Activated CD8-positive, alpha-beta memory T cell treated with anti-CD3 and anti-CD28 coated beads, Interleukin-2, amount 10 ng/mL, durations not matched to agents 7 days and 5 days (primary cell): Measurements from ENCODE around the gene POC1A. TPM values are rescaled to one million over a fixed set of nuclear protein-coding genes. Genes with fewer than 3 reads are reported as not detected.
"Not testable (repeated sequence)": the region's sequence is repeated elsewhere in the genome, so short reads cannot be mapped to it uniquely, and the experiment has no call there.

Experiments used
- ATAC-seq: fragments of 150-1000 bp; cut with Tn5 transposase; one replicate; pipeline ENCODE4 v1.10.0; 2021; ENCODE audit warnings: moderate library complexity
- CTCF ChIA-PET: fragments of 350-600 bp; sonication (Branson Sonifier 250); formaldehyde crosslinking; loops from one replicate; lab custom pipeline; 2021; ENCODE audit warnings: antibody characterized with exemption; lab: Charles Lee
- DNase-seq: peaks from one replicate; pipeline ENCODE4 v3.0.0-alpha.2; 2020
- H3K27ac Mint-ChIP-seq: one replicate; pipeline ENCODE4 v1.8.0; 2021; ENCODE audit warnings: mild to moderate bottlenecking, mixed read lengths
- H3K27me3 Mint-ChIP-seq: one replicate; pipeline ENCODE4 v1.8.0; 2021; ENCODE audit warnings: mixed read lengths
- H3K36me3 Mint-ChIP-seq: one replicate; pipeline ENCODE4 v1.8.0; 2021; ENCODE audit warnings: mild to moderate bottlenecking, mixed read lengths
- H3K4me1 Mint-ChIP-seq: one replicate; pipeline ENCODE4 v1.8.0; 2021; ENCODE audit warnings: mixed read lengths
- H3K4me3 Mint-ChIP-seq: one replicate; pipeline ENCODE4 v1.8.0; 2021; ENCODE audit warnings: mild to moderate bottlenecking, moderate library complexity, mixed read lengths
- H3K9me3 Mint-ChIP-seq: one replicate; pipeline ENCODE4 v1.8.0; 2022; ENCODE audit warnings: low read depth, mixed read lengths
- total RNA-seq, 2 experiments: library from RNA; stranded (reverse); gene quantifications; one replicate each; pipeline ENCODE4 v1.2.3, GENCODE V29; 2021

Gene POC1A
- total RNA-seq, 2 experiments from 2014 or later, result 29.3 to 29.5 TPM

- no peaks in the 10 kb centered on the region for H3K27me3 Mint-ChIP-seq
- CTCF ChIA-PET, result interaction anchor here (0.6 to 8.7 kb wide), 29 partner anchors 9 to 395 kb away, joined by 3 to 105 read pairs (median 5); partner anchors contain the start of genes ABHD14B, PARP3, POC1A and RPL29
- H3K27ac Mint-ChIP-seq, result peak overlapping the region; percentile 88
- DNase-seq (peak; percentile 65), ATAC-seq (peak; percentile 14)
- no peaks in the 10 kb centered on the region for H3K9me3 Mint-ChIP-seq
- H3K4me1 Mint-ChIP-seq, result peaks cover 40% of the 10 kb centered on the region
- H3K36me3 Mint-ChIP-seq, result peaks cover 25% of the 10 kb centered on the region
- H3K4me3 Mint-ChIP-seq, result peak overlapping the region; percentile 87
Measured at GRCh38 chr3:52053307-52054304, 100.6 kb downstream of the POC1A start.

DNA sequence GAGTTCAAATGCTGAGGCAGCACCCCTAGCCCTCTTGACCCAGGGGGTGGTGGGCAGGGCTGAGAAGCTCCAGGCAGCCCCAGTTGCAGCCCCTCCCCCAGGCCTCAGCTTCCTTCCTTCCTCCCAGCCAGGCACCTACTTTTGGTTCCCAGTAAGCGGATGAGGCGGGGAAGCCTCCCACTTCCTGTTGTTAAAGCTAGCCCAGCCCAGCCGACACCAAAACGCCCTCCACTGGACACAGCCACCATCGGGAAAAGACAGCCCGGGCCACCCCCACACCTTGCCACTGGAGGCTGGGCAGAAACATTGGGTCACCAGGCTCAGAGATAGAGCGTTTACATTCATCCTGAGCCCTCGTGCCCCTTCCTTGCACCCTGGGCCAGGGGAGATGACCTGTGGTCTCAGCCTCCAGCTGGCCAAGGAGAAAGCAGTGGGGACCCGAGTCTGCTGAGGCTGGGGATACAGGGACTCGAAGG, 101.4 kb downstream of the POC1A start:
- Mint-ChIP-seq H3K4me3 (peak overlapping the region; percentile 87), H3K4me1 (peaks cover 39% of the 10 kb centered on the region), H3K27ac (peak overlapping the region; percentile 88), H3K36me3 (peaks cover 25% of the 10 kb centered on the region), H3K27me3 (no peaks in the 10 kb centered on the region), H3K9me3 (no peaks in the 10 kb centered on the region)
- no peak for ATAC-seq
- CTCF ChIA-PET, result interaction anchor here (0.8 to 8.7 kb wide), 28 partner anchors 9 to 395 kb away, joined by 3 to 105 read pairs (median 5); partner anchors contain the start of genes ABHD14B, ACY1, PARP3 and POC1A
- DNase-seq, result peak; percentile 75

GRCh38 chr3:52051444-52051843, 102.8 kb downstream of the POC1A start:
- Mint-ChIP-seq H3K27ac (peak overlapping the region; percentile 88), H3K27me3 (no peaks in the 10 kb centered on the region), H3K4me1 (peaks cover 36% of the 10 kb centered on the region), H3K4me3 (no peak overlapping the region), H3K9me3 (no peaks in the 10 kb centered on the region), H3K36me3 (peaks cover 25% of the 10 kb centered on the region)
- ATAC-seq (no peak), DNase-seq (no peak)
- CTCF ChIA-PET, result interaction anchor here (0.9 to 8.7 kb wide), 5 partner anchors 49 to 180 kb away, joined by 3 to 105 read pairs (median 19); partner anchors contain the start of gene ACY1

DNA sequence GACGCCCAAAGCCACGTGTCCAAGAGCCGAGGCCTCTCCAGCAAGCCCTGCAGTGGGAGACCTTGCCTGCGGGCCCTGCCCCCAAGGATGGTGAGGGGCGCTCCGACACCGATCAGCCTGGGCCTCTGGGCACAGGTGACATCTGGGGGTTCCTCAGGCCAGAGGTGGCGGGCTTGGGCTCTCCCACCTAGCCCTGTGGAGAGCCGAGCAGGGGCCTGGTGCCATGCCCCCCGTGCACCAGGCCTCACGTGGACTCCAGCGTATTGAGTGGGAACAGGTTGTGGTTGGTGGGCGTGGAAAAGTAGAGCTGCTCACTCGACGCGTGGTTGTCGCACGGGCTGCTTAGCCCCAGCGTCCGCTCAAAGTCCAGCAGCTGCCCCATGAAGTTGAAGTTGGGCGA, 103.7 kb downstream of the POC1A start:
- peaks cover 23% of the 10 kb centered on the region for H3K36me3 Mint-ChIP-seq
- ATAC-seq (no peak), DNase-seq (no peak)
- CTCF ChIA-PET, result no interaction called here
- H3K27ac Mint-ChIP-seq, result no peak overlapping the region
- no peak overlapping the region for H3K4me3 Mint-ChIP-seq
- H3K9me3 Mint-ChIP-seq, result no peaks in the 10 kb centered on the region
- no peaks in the 10 kb centered on the region for H3K27me3 Mint-ChIP-seq
- peaks cover 36% of the 10 kb centered on the region for H3K4me1 Mint-ChIP-seq

DNA sequence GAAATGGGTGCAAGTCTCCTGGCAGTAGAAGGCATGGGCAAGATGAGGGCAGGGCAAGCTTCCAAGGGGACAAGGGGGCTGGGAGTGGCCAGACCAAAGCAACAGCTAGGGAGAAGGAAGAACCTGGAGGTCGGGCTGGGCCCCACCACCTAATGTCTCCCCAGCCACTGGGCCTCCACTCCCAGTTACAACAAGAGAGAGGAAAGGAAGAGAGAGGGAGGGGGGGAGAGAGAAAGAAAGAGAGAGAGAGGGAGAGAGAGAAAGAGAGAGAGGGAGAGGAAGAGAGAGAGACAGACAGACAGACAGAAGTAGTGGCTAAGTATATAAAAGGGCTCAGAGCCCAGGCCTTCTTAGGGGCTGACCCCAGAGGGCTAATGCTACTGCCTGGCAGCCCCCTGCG, 104.7 kb downstream of the POC1A start:
- no peak for ATAC-seq
- no peaks in the 10 kb centered on the region for H3K27me3 Mint-ChIP-seq
- CTCF ChIA-PET, result no interaction called here
- no peak for DNase-seq
- H3K36me3 Mint-ChIP-seq, result peaks cover 23% of the 10 kb centered on the region
- H3K4me1 Mint-ChIP-seq, result peaks cover 34% of the 10 kb centered on the region
- H3K27ac Mint-ChIP-seq, result no peak overlapping the region
- no peak overlapping the region for H3K4me3 Mint-ChIP-seq
- no peaks in the 10 kb centered on the region for H3K9me3 Mint-ChIP-seq

DNA sequence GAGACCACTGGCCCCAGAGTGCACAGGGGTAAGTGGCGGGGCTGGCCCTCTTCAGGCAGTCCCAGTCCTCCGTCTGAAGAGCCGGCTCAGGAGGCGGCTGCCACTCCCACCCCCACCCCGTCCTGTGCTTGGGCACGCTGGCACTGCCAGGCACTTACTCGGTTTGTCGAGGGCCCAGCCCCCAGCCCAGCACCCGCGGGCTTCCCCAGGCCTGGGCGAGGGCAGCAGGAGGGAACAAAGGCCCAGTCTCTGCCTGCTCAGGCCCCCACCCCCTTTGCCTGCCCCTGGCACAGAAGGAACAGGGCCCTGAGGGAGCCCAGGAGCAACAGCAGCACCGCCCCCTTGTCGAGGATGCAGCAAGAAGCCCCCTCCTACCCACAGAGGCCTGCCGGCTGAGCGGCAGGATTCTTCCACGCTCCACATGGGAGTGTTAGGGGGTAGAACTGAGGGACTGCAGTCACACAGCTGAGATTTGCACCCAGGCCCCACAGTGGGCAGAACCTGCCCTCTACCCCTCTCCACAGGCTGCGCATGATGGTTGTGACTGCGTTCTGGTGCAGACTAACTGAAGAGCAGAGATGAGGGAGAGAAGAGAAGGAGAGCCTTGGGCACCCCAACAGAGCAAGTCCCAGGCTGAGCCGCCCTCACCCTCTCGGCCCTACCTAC, 106.8 kb downstream of the POC1A start:
- H3K36me3 Mint-ChIP-seq, result peaks cover 17% of the 10 kb centered on the region
- DNase-seq (no peak), ATAC-seq (no peak)
- H3K9me3 Mint-ChIP-seq, result no peaks in the 10 kb centered on the region
- H3K27me3 Mint-ChIP-seq, result no peaks in the 10 kb centered on the region
- H3K27ac Mint-ChIP-seq, result no peak overlapping the region
- peaks cover 13% of the 10 kb centered on the region for H3K4me1 Mint-ChIP-seq
- H3K4me3 Mint-ChIP-seq, result no peak overlapping the region
- CTCF ChIA-PET, result no interaction called here

GRCh38 chr3:52046902-52047239, 107.4 kb downstream of the POC1A start:
- H3K27ac Mint-ChIP-seq, result no peak overlapping the region
- no peaks in the 10 kb centered on the region for H3K9me3 Mint-ChIP-seq
- no peak for DNase-seq
- no peaks in the 10 kb centered on the region for H3K27me3 Mint-ChIP-seq
- peaks cover 7% of the 10 kb centered on the region for H3K4me1 Mint-ChIP-seq
- CTCF ChIA-PET, result no interaction called here
- H3K4me3 Mint-ChIP-seq, result no peak overlapping the region
- ATAC-seq, result no peak
- peaks cover 15% of the 10 kb centered on the region for H3K36me3 Mint-ChIP-seq

- no peak for ATAC-seq
- H3K27ac Mint-ChIP-seq, result peak overlapping the region; percentile 21
Measured at GRCh38 chr3:52046186-52046901, 107.9 kb downstream of the POC1A start.

DNA sequence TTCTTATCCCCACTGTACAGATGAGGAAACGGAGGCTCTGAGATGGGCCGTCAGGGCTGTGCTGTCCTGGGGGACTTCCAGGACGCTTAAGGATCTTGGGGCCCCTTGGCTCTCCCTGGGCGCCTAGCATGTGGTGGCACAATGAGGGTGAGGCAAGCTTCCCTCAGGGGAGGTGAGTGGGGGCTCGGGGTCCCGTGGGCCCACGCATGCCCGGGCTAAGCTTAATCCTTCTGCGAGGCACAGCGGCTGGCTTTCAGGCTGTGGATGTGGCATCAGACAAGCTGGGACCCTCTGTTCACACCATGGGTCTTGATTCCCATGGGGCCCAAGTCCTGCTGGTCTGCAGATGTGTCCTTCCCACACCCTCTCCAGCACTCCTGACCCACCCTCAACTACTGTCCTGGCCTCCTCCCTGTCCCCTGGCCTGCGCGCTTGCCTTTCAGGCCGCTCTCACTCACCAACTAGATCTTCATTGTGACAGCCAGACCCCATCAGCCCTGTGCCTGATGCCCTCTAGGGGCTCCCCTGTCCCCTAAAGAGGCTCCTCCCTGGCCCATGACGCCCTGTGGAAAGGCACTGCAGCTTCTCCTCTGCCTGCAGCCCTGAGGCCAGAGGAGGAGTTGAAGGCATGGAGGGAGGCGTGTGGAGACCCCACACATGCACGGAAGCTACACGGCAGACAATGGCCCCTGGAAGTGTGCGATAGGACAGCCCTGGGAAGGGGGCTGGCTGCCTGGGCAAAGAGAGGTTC, 109.2 kb downstream of the POC1A start:
- ATAC-seq, result peak; percentile 17
- CTCF ChIA-PET, result no interaction called here
- no peak overlapping the region for H3K27ac Mint-ChIP-seq

More at GRCh38 chr3:52046186-52046901, 107.9 kb downstream of the POC1A start:
- Mint-ChIP-seq H3K4me3 (no peak overlapping the region), H3K36me3 (peaks cover 12% of the 10 kb centered on the region), H3K4me1 (peaks cover 4% of the 10 kb centered on the region), H3K27me3 (no peaks in the 10 kb centered on the region), H3K9me3 (no peaks in the 10 kb centered on the region)
- no peak for DNase-seq
- CTCF ChIA-PET, result no interaction called here

DNA sequence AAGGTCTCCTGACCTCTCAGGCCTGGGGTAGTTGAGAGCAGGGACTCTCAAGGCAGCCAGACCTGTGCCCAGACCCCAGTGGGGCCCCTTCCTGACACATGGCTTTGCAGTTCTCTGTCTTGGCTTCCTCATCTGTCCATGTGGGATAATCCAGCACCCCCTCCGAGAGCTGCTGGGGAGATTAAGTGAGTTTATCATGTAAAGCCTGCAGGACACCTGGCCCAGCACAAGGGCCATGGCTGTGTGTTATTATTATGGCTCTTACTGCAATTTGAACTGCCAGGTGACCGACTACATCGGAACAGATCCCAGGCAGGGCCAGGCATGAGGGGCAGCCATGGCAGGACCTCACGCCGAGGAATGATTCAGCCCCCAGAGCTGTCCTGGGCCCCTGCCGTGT, 110.5 kb downstream of the POC1A start:
- DNase-seq (no peak), ATAC-seq (no peak)
- Mint-ChIP-seq H3K9me3 (no peaks in the 10 kb centered on the region), H3K4me1 (no peaks in the 10 kb centered on the region), H3K27me3 (no peaks in the 10 kb centered on the region), H3K36me3 (no peaks in the 10 kb centered on the region), H3K4me3 (no peak overlapping the region), H3K27ac (no peak overlapping the region)
- CTCF ChIA-PET, result interaction anchor here (0.9 kb wide), 1 partner anchor 10 kb away, joined by 5 read pairs; no protein-coding TSS in a partner anchor

More for the DNA sequence above, 109.2 kb downstream of the POC1A start:
- no peak for DNase-seq
- H3K27me3 Mint-ChIP-seq, result no peaks in the 10 kb centered on the region
- no peak overlapping the region for H3K4me3 Mint-ChIP-seq
- no peaks in the 10 kb centered on the region for H3K4me1 Mint-ChIP-seq
- H3K9me3 Mint-ChIP-seq, result no peaks in the 10 kb centered on the region
- peaks cover 3% of the 10 kb centered on the region for H3K36me3 Mint-ChIP-seq

DNA sequence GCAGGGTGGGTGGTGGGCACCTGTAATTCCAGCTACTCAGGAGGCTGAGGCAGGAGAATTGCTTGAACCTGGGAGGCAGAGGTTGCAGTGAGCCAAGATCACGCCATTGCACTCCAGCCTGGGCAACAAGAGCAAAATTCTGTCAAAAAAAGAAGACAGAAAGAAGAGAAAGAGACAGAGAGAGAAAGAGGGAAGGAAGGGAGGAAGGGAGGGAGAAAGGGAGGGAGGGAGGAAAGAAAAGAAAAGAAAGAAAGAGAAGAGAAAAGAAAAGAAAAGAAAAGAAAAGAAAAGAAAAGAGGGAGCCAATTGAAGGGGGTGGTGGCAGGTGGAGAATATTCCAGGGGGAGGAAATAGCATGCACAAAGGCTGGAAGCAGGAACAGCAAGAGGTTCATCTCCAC, 111.2 kb downstream of the POC1A start:
- ATAC-seq, H3K4me3 Mint-ChIP-seq: not testable (repeated sequence)

GRCh38 chr3:52041118-52041731, 113.0 kb downstream of the POC1A start:
- DNase-seq, result no peak
- no peaks in the 10 kb centered on the region for H3K9me3 Mint-ChIP-seq
- no peaks in the 10 kb centered on the region for H3K4me1 Mint-ChIP-seq
- CTCF ChIA-PET, result interaction anchor here (0.7 to 2.7 kb wide), 5 partner anchors 12 to 103 kb away, joined by 3 to 12 read pairs (median 3); no protein-coding TSS in a partner anchor
- no peak overlapping the region for H3K4me3 Mint-ChIP-seq
- no peaks in the 10 kb centered on the region for H3K27me3 Mint-ChIP-seq
- H3K36me3 Mint-ChIP-seq, result no peaks in the 10 kb centered on the region
- no peak overlapping the region for H3K27ac Mint-ChIP-seq
- ATAC-seq, result no peak

More for the DNA sequence above, 111.2 kb downstream of the POC1A start:
- DNase-seq, CTCF ChIA-PET, H3K36me3 Mint-ChIP-seq, H3K4me1 Mint-ChIP-seq, H3K27me3 Mint-ChIP-seq, H3K9me3 Mint-ChIP-seq, H3K27ac Mint-ChIP-seq: not testable (repeated sequence)
